Medulla oblongata (tissue), 1 donor: ENCODE data around the gene KCNJ10.
A peak's percentile ranks its signal among the peaks of the same experiment; 100 is the strongest.
"Not testable (repeated sequence)": the region's sequence is repeated elsewhere in the genome, so short reads cannot be mapped to it uniquely, and the experiment has no call there.

Experiments
- DNase-seq: peaks from one replicate; pipeline ENCODE4 v3.0.0-alpha.2; 2015; ENCODE audit errors: extremely low spot score

The KCNJ10 gene

DNA sequence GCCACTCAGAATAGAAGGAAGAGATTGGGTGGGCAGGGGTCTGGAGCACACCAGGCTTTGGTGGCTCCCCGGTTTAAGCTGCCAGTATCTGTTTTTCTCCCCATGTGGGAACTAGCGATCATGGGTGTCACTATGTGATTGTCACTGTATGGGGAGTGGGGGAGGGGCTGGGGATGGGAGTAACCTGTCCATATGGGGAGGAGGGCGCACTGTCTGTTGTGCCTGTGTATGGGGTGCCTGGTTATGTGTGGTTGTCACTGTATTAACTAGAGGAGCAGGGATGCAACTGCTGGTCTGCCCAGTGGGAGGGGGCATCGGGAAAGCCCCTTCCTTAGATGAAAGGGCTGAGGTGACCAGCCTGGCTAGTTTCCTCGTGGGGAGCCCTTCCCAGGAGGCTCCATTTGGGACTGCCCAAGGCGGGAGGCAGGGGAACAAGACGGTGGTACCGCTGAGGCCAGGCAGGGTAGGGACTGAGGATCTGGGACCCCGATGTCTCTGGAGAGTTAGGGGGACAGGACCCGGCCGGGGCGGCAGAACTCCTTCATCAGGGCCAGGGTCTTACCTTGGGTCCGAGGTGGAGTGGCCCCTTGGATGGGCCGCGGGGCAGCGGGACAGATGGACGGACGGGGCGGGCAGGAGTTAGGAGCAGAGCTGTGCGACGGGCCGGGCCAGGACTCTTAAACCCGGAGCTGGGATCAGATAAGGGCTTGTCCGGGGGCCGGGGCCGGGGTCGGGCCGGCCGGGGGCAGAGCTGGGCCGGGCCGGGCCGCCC is at the start of gene KCNJ10:
KCNJ10 (minus strand) TSS at position 701 of the 772 bp plus-strand sequence. CDS start 27,628 bp downstream, outside the sequence.
- DNase-seq, result no peak

DNA sequence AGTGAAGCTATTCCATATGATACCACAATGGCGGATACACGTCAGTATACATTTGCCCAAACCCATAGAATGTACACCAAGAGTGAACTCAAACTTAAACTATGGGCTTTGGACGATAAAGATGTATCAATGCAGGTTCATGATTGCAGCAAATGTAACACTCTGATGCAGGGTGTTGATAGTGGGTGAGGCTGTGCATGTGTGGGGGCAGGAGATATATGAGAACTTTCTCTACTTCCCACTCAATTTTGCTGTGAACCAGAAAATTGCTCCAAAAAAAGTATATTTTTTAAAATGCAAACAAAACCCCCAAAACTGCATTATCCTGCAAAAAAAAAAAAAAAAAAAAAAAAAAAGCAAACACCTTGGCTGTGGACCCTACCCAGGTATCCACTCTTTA is 49.0 kb upstream of the KCNJ10 start:
- no peak for DNase-seq

DNA sequence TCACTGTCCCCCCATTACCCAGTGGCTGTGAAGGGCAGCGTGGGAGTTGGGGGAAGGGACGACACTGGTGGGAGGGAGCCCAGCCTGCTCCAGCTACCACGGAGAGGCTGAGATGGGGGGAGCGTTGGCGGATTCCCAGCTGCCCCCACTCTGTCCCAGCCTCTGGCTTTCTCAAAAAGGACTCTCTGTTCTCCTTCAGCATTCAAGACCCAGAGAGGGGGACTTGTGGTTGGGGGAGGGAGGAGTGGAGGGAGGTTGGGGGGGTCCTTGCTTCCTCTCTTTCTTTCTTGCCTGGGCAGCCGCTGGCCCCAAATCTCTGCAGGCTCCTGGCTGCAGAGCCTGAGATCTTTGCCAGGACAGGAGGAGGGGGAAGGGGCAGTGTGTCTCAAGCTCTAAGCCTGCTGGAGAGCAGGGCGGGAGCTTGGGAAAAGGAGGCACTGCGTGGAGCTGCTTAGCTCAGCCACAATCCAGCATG is 47.8 kb upstream of the KCNJ10 start:
- DNase-seq, result peak; percentile 89

DNA sequence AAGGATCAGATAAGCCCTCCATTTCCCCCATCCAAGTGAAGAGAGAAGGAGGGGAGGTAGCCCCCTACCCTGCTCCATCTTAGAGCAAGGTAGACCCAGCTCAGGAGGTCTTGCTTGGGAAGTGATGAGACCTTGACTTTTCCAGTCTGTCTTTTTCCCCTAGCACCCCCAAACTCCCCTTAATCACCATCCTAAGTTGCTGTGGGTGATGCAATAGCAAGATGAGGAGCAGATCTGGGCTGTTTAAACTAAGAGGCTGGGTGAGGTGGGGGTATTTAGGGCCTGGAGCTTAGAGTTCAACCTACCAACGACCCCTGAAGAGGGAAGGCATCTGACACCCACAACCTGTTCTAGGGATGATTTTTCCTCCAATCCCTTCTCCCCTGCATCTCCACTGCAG is 47.3 kb upstream of the KCNJ10 start:
- peak; percentile 35 for DNase-seq

DNA sequence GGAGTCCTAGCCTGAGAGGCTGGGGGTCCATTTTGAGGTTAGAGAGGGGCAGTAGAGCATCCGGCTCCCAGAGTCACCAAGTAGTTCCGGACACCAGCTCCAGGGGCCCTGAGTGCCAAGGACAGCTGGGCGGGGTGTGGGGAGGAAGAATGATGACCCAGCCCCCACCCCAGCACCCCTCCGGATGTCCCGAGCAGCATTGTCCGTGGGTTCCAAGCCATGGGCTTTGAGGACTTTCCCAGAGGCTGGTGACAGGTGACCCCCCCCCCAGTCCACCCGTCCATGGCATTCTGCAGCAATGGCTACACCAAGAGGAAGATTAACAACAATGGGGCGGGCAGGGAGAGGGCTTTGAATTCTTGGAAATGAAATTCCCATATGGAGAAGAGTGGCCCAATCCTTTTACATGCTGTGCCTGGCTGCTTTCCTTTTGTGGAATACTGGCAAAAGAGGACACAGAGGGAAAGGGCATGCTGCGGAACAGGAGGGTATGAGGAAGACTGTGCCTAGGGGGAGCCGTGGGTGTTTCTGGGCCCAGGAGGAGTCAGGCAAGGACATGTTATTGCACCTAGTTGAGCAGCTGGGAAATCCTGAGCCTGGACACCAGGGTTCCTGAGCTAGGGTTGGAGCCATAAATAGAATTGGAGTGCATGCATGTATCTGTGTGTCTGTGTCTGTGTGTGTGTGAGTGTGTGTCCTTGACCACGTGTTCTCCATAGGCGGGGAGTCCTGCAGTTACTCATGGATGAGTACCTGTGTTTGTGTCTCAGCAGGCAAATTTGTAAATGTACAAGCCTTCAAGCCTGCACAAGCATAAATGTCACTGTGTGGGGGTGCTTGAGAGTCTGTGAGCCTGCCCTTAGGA is 46.6 kb upstream of the KCNJ10 start:
- DNase-seq, result no peak

DNA sequence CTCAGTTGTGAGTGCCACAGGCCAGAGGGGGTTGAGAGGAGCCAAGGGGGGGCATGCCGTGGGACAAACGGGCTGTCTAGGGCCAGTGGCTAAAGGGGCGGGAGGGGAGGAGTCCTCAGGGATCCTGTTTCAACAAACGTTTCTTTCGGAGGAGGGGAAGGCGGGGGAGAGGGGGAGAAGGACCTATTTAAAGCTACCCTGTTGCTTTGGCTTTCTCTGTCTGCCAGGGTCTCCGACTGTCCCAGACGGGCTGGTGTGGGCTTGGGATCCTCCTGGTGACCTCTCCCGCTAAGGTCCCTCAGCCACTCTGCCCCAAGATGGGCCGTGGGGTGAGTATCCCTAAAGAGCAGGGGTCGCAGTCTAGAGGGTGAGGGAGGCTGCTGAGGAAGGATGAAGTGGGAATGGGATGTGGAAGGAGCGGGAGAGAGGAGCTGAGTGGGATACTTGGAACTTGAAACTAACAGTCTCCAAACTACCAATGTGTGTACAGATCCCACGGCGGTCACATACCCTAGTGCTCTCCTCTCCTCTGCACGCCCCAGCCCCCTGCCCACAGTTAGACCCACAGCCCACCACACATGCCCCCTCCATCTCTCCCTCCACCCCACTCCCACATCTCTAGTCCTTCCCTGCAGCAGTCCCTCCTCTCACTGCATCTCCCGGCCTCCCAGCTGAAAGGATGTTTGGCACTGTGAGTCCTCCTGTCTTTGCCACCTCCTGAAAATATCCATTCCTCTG is 45.8 kb upstream of the KCNJ10 start, which contains the start of gene ATP1A2:
ATP1A2 (plus strand) TSS at position 215 of the 738 bp plus-strand sequence; CDS start at position 318, 103 bp downstream.
- DNase-seq, result peak; percentile 66

DNA sequence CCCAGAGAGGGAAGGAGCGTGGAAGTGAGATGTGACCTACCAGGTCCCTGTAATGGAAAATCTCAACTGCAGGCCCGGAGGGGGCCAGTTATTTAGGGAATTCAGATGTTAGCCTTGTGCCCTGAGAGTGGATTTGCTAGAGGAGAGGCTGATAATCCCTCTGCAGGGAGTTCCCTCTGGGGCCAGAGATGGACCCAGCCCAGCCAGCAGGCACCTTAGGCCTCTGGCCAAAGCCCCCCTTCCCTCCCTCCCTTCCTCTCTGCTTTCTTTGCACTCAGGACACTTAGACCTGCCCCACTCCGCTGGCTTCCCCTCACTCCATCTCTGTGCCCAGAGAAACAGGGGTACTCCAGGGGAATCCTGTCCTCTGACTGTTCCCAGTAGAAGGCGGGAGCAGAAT is 44.1 kb upstream of the KCNJ10 start:
- peak; percentile 60 for DNase-seq

DNA sequence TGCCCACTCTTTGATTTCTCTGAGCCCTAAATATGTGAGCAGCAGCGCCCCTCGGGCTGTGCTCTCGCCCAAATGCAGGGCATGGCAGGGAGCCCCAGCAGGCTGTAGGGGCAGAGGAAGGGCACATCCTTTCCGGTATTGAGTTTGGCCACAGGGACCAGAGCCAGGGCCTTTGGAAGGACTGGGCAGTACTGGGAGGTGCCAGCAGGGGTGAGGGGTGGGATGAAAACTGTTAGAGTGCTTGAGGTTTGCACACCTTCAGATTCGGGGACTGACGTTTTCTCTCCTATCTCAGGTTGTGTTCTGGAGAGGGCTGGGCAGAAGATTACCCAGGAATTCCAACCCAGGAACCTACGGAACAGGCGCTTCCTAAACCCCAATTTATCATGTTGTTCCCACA is 43.4 kb upstream of the KCNJ10 start:
- DNase-seq, result no peak

DNA sequence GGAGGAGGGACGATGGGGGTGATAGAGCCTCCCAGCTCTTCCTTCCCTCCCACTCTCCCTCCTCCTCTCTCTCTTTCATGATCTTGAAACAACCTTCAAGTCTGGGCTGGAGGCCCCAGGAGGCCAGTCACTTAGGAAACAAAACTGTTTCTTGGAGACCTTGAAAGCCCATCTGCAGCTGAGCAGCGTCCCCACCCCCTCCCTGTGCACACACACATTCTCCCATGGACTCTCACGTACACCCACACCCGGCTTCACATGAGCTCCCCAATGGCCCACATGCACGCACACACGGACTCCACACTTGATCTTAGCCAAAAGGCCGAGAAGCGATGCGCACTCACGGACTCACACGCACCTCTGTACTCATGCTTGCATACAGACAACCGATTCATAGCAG is 42.4 kb upstream of the KCNJ10 start:
- DNase-seq, result peak; percentile 52

DNA sequence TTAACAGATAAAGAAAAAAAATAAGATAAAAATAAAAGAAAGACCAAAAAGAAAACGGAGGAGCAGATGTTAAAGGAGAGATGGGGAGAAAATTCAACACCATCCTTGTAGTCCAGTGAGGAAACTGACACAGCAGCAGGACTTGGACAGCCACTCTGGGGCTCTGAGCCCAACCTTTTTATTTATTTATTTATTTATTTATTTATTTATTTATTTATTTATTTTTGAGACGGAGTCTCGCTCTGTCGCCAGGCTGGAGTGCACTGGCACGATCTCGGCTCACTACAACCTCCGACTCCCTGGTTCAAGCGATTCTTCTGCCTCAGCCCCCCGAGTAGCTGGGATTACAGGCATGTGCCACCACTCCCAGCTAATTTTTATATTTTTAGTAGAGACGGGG is 41.5 kb upstream of the KCNJ10 start:
- not testable (repeated sequence) for DNase-seq

DNA sequence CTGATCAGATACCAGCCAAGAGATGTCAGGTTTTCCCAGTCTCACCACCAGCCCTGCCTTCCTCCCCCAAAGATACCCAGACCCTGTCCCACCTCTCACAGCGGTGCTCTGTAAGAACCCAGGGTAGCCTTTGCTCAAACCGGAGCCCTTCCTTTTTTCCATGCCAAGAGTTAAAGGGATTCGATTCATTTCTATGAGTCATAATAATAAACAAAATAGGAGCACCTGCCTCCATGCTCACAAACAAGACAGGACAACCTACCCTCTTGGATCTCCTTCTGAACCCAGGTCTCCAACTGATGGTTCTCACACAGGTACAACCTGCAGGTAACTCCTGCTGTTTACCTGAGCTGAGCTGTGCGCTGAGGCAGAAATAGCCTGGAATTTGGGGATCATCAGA is 39.7 kb upstream of the KCNJ10 start:
- DNase-seq, result no peak

DNA sequence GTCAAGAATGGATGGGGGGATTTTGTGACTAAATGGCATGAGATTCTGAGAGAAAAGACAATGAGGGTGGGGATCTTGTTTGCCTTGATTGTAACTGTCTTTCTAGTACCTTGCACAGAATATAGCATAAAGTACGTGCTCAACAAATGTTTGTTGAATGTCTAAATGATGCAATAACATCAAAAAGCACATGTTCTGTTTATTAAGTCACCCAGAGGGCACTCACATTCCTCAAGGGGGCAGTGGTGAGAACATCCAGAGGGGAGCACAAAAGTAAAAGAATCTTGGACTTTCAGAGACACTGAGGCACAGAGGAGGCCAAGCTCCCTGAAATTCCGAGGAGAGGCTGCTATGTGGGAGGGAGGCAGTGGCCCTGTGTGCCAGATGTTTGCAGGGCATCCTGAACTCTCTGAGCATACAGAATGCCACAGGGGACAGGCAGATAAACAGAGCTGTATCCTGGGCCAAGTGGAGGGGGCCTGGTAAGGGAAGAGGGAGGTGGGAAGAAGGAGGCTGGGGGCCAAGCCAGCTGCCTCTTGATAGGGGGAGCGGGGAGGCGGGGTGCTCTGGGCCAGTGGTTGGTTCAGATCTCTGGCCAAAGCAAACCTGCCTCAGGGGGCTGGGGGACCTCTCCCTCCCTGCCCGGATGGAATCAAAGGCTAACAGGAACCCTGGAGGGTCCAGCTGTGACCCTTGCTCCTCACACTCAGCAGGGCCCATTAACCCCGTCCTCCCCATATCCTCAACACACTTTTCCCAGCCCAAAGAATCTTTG is 39.1 kb upstream of the KCNJ10 start:
- peak; percentile 79 for DNase-seq

DNA sequence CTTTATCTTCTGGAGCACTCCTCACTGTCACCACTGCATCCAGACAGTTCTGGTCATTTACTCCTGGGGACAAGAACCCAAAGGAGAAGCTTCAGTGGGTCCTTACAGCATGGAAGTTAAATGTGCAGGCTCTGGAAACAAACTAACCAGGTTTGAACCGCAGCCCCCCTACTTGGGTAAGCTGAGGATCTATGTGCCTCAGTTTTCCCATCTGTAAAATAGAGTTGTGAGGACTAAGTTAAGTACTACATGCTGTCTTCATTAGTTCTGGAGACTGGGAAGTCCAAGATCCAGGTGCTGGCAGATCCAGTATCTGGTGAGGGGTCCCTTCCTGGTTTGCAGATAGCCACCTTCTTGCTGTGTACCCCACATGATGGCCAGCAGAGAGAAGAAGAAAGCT is 37.6 kb upstream of the KCNJ10 start:
- no peak for DNase-seq

DNA sequence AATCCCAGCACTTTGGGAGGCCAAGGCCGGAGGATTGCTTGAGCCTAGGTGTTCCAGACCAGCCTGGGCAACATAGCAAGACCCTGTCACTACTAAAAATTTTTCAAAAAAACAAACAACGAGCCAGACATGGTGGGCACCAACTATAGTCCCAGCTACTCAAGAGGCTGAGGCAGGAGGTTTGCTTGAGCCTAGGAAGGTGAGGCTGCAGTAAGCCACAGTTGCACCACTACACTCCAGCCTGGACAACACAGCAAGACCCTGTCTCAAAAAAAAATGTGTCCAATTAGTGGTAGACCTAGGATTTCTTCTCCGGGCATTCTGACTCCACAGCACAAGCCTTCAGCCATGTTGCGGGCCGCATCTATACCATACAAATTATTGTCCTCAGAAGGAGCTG is 35.2 kb upstream of the KCNJ10 start:
- DNase-seq, result no peak

DNA sequence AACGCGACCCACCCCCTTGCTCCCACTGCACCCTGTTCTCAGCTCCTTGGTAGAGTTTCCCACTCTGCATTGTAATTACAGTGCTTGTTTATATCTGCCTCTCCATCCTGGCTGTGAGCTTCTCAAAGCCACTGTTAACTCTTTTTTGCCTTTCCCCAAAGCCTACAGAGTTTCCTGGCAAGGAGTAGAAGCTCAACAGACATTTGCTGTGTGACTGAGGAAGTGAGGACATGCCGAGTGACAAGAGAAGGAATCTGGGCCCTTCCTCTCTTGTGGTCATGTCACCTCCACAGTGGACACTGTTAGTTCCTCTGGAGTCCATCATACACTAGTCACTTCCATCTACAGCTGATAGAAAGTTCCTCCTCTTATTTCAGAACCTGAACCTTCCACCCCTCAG is 34.5 kb upstream of the KCNJ10 start:
- DNase-seq, result peak; percentile 66

DNA sequence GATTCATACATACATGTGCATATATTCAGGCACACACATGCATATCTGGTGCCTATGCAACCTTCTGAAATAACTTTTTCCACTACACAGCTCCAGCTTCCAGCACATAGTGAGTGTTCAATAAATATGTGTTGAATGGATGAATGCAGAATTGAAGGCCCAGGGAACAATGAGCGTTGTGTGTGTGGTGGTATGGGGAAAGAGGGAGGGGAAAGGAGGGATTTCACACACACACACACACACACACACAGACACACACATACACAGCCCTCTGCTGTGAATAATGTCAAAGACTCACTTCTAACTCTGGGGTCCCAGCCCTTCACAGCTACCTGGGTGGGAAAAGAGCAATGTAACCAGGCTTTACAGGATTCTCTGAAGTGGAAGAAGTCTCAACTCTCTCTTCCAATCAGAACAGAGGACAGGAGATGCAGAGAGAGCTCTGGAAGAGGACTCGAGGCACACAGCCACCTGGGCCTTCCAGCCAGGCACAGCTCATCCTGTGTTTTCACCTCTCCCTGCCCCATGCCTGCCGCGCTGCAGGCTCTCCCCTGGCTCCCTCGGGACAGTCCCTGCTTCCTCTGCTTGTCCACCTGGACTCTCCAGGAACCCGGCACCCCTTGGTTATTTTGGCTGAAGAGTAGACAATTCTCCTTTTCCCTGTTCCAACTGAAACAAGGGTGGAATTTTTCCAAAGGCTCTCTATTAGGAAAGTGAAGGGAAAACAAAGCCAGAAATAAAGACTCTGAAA is 33.9 kb upstream of the KCNJ10 start:
- peak; percentile 74 for DNase-seq

DNA sequence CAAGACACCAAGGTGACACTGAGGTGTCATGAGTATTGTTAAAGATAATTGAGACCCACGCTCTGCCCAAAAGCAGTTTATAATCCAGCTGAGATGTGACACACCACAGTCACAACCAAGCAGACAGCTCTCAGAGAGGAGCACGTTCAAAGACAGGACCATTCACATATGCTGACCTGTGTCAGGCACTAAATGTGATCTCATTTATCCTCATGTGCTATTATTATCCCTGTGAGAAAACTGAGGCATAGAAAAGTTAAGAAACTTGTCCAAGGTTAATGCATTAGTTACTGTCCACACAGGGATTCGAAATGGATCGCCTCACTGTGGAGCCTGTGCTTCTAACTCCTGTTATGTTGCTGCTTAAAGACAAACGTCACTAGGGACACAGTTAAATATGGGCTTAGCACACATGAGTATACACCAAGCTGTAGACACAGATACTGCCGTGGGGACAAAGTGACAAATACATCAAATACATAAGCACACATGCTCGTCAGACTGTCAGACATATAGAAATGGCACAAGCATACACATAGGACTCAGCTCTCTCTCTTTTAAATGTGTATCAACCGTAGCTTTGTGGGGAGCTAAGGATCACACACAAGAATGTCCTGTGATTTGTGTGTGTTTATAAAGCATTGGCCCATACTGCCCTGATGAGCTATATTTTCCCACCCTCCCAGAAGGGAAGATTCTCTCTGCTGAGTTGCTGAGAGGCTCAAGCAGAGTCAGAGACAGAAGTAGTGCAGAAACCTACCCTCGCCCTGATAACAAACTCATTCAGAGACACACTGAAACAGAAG is 32.0 kb upstream of the KCNJ10 start:
- peak; percentile 49 for DNase-seq

DNA sequence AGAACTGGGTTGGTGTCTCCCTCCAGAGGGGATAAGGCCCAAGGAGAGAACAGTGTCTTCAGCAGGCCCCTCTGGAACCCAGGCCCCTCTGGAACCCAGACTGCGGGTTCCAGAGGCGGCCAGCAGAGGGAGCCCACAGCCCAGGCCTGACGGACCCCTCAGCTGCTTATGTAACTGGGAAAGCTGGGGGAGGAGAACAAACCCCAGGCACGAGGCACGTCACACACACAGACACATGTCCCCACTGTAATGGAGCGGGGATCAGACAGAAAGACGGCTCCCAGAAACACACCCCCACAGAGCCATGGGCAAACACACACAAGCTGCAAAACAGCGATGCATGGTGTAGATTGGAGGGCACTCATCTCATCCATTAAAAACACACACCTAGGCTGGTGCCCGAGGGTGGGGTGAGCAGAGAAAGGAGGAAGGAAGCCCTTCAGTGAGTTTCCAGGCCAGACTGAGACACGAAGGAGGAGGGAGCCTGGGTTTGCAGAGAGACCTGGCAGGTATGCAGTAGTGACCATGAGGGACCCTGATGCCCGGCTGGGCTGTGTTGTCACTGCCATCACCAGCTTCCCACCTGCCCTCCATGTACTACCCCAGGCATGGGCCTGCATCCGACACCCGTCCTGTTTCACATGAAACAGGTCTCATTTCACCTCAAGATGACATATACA is 31.2 kb upstream of the KCNJ10 start:
- DNase-seq, result peak; percentile 97
